Gastrocnemius medialis (tissue), 4 donors: Measurements from ENCODE around the gene ZEB1.

ENCODE experiments used
- CTCF ChIP-seq, 5 experiments: fragments of 450-650 bp in 3 of 5; fragments of 200-600 bp in 2 of 5; sonication (generic) in 2 of 5; IDR thresholded peaks in 4 of 5; conservative IDR thresholded peaks in 1 of 5; 1 replicate in 4 of 5; 2 replicates in 1 of 5; pipeline ENCODE4 v1.5.1; 2016 to 2019; ENCODE audit warnings: antibody characterized with exemption in 5 of 5, mild to moderate bottlenecking in 3 of 5, moderate library complexity in 3 of 5
- POLR2A ChIP-seq, 2 donors: fragments of 450-650 bp; IDR thresholded peaks; one replicate each; pipeline ENCODE4 v1.6.1; 2017; ENCODE audit warnings: antibody characterized with exemption in 2 of 2, mild to moderate bottlenecking in 2 of 2, moderate library complexity in 2 of 2

GRCh38 chr10:31366703-31367102 is 47.7 kb downstream of the ZEB1 start:
- TF ChIP-seq CTCF (IDR thresholded peaks at IDR 0.05 in 4 of 5, conservative IDR thresholded peaks at IDR 0.05 in 1 of 5) (no peak), POLR2A (IDR thresholded peaks at IDR 0.05) (no peak)
